GM11168 (cell line): Measurements from ENCODE around the gene CREB3.

Source experiments
- in situ Hi-C: fragments of 300-500 bp; cut with MboI; formaldehyde crosslinking; loops from one replicate; pipeline ENCODE4 v1.12.0; 2022; ENCODE audit warnings: low sequenced_read_pairs; ENCODE audit not compliant: unreplicated experiment

Gene CREB3

DNA sequence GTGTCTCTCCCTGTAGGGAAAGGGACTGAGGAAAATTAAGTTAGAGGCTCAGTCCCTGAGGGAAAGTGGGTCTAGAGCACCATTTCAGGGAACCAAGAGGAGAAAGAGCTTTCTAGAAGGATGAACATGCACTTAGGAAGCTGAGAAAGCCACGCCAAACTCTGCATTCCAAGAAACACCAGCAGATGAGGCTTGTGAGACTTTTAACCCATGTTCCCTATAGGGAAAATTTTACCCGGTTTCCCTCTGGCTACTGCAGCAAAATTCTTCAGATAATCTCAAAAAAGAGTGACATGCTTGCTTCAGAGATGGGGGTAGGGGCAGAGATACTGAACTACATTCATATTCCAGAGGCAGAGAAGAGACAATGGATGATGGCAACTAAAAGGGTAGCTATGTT, 9.0 kb upstream of the CREB3 start:
- in situ Hi-C loops, result no loop called here

DNA sequence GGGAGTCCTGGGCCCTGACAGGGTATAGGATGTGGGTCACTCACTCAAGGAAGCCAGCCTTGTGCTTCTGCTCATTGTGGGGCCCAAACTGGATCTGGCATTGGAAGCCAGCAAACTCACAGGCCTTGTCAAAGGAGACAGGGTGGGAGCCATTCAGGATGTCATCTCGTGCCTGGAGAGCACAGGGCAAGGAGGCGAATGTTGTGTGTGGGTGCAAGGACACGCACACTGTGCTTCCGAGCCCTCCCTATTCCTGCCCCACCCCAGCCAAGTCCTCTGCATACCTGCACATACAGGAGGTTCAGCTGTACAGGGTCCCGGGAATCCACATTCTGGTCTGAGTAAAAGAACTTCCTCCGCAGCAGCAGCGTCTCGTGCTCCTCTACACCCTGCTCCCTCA, 8.6 kb upstream of the CREB3 start:
- in situ Hi-C loops, result no loop called here

DNA sequence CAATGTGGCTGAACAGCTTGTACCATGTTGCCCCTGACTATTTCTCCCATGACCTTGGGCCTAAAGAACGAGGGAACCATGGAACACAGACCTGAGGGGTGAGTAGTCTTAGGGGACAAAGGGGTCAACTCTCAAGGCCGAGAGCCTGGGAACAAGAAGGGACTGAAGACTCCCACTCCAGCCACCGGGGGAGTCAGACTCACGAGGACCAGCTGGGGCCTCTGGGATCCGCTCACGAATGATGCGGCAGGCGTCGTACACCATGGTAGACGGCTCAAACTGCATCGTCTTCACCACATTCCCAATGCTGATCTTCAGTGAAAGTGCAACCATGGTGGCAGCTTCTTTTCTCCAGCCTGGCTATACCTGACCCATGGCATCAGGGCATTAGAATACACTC, 7.1 kb upstream of the CREB3 start:
- in situ Hi-C loops, result loop anchor here (25.0 kb wide), 1 partner anchor 663 kb away; the partner anchor contains the start of gene VCP

DNA sequence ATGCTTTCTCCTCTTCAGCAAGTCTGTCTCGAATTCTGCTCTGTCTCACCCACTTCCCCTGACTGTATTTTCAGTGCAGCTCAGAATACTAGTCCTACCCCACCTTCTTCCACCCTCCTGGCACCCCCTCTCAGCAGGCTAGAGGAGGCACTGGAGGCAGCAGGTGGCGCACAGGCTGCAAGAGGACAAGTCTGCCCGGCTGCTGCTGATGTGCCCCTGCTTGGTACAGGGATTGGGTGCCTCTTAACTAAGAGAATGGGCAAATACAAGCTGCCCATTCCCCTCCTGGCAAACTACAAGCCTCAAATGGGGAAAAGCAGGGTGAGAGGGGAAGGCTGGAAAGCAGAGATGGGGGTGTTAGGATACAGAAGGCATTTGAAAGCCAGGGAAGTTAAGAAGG, 5.5 kb upstream of the CREB3 start:
- in situ Hi-C loops, result loop anchor here (25.0 kb wide), 1 partner anchor 665 kb away; the partner anchor contains the start of gene VCP

DNA sequence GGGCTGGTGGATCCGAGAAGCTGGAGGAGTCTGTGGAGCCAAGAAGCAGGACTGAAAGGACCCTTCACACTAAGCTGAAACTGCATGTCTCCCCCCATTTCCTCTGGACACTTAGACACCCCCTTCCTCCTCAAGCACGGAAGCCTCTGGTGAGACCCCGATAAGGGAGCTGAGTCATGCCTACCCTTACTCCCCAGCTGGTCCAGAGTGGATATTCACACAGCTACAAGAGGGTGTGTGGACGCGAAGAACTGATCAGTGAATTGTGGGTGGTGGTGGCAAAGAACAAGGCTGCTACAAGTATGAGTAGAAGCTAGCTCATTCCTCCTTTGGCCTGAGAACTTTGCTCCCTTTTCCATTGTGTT, 4.8 kb upstream of the CREB3 start:
- in situ Hi-C loops, result loop anchor here (25.0 kb wide), 1 partner anchor 665 kb away; the partner anchor contains the start of gene VCP

DNA sequence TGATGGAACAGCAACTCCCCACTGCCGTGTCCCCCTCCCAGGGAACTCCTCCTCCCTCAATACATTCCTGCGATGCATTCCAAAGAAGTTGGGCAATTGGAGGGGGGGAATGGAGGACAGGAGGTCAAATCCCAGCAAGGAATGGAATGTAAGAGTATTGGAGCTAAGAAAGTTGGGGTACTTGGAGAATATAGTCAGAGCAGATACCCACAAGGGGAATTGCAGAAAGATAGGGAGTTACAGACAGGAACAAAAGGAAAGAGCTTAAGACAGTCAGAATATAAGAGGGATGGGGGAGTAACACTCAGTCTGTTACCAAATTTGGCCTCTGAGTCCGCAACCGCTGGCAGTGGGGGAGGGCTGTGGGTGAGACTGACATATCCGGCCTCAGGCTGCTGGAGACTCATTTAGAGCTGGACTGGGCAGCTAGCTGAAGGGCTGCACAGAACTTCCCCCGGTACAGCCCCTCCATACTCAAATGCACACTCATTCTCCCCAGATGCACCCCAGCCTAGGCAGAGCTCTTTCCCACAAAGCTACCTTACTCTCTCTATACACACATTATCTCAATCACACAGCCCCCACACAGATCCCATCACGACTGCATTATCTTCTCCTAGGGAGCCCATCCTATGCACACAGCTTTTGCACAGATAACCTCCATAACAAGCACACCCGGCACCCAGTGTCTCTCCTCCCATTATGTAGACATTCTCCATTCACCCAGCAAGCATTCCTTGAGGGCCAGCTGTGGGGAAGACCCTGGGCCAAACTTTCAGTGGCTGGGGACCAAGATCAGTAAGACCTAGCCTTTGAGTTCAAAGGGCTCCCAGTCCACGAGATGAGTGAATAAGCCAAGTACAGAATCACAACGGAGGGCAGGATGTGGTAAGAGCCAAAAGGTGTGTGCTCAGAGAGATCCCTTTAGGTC, 4.2 kb upstream of the CREB3 start:
- in situ Hi-C loops, result loop anchor here (25.0 kb wide), 1 partner anchor 666 kb away; the partner anchor contains the start of gene VCP

DNA sequence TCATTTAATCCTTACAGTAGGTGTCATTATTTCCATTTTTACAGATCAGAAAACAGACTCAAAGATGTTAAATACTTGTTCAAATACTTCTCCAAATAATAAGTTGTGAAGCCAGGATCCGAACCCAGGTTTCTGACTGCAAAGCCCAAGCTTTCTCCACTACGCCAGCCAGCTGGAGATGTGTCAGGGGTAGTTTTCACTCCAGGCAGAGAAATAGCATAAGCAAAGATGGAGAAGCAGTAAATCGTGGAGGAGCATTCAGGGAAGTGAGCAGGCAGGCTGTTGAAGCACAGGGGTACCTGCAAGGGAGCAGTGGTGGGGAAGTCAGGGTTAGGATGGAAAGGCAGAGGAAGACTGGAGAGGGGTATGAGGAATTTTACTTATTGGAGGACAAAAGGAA, 3.4 kb upstream of the CREB3 start:
- in situ Hi-C loops, result loop anchor here (25.0 kb wide), 1 partner anchor 667 kb away; the partner anchor contains the start of gene VCP

DNA sequence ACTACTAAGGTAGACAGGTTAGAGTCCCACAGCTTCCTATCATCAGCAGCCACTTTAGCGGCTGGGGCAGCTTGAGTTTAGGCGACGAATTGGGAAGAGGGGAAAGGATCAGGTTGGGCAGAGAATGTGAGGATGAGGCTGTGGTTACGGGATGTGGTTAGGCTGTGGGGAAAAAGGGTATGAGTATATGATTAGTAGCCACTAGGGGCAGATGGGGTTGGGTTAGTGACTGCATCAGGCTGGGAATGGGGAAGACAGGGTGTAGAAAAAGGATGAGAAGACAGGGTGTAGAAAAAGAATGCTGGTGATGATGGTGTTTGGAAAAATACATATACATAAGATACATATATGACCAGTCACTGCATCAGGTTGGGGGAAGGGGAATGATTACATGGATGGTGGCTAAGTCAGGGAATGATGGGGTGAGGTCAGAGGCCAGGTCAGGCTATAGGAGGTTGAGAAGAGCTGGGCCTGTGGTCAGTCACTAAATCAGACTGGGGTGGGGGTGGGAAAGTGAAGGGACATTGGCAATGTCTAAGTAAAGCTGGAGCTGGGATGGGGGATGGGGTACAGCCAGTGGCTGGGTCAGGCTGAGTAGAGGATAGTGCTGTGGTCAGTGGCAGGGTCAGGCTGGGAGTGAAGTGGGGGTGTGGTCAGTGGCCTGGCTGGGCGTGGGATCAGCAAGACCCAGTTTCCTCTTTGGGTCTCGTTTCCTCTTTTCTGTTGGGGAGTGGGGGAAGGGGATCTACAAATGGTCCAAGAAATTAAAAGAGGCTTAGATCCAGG, 2.6 kb upstream of the CREB3 start:
- in situ Hi-C loops, result loop anchor here (25.0 kb wide), 1 partner anchor 668 kb away; the partner anchor contains the start of gene VCP

DNA sequence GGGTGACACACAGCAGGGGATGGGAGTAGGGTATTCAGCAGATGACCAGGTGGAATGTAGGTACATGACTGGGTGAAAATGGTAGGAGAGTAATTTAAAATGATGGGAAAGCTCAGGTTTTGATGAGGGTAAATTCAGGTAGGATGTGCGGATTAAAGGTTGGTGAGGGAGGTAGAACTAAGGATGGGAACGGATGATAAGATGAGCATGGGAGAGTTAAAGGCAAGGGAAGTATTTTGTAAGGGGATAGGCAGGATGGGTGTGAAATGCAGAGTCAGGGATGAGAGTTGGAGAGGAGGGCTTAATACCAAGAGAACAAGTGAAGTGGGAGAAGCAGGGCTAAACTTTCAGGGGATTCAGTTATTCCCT, 2.0 kb upstream of the CREB3 start:
- in situ Hi-C loops, result loop anchor here (25.0 kb wide), 1 partner anchor 668 kb away; the partner anchor contains the start of gene VCP

DNA sequence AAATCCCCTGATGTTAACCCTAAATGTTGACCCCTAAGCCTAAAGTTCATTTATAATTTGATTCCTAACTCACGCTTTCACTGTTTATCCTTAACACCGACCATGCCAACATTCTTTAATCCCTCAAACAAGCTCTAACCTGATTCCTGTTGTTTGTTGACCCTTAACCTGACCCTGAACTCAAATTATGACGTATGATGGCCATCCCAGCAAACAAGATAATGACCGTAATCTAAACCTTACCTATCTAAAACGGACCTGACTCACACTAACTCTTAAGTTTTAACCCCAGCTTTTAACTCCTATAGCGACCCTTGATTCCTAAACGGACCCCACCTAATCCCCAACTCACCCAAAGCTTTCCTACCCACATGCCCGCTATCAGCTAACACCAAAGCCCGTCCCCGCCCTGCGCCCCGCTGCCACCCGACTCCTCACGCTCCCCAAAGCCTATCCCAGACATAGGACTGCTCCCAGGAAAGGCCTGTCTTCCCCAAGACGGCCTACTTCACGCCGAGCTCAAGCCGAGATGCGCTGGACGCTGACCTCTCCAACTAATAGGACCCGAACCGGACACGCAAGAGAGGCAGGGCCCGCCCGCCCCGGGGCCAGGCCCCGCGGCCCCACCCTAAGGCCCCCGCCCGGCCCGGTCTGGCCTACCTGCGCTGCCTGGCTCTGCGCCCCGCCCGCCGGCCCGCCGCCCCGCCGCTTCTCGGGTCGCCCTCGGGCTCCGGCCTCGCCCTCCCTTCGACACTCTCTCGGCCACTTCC, 866 bp upstream of the CREB3 start:
- in situ Hi-C loops, result loop anchor here (25.0 kb wide), 1 partner anchor 669 kb away; the partner anchor contains the start of gene VCP

DNA sequence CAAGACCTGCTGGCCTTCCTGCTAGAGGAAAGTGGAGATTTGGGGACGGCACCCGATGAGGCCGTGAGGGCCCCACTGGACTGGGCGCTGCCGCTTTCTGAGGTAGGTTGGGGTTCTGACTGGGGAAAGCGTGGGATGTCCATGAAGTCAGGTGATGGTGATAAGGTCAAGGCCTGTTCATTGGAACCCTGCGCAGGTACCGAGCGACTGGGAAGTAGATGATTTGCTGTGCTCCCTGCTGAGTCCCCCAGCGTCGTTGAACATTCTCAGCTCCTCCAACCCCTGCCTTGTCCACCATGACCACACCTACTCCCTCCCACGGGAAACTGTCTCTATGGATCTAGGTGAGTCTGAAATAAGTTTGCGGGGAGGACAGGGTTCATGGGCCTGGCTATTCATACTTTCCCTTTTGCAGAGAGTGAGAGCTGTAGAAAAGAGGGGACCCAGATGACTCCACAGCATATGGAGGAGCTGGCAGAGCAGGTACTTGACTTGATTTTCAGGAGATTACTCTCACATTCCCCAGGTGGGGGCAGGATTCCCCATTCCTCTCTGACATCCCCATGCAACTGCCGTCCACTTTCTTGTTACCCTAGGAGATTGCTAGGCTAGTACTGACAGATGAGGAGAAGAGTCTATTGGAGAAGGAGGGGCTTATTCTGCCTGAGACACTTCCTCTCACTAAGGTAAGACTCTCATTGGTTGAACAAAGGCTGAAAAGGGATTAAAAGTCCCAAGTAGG, 505 bp downstream of the CREB3 start:
- in situ Hi-C loops, result loop anchor here (25.0 kb wide), 1 partner anchor 671 kb away; the partner anchor contains the start of gene VCP

DNA sequence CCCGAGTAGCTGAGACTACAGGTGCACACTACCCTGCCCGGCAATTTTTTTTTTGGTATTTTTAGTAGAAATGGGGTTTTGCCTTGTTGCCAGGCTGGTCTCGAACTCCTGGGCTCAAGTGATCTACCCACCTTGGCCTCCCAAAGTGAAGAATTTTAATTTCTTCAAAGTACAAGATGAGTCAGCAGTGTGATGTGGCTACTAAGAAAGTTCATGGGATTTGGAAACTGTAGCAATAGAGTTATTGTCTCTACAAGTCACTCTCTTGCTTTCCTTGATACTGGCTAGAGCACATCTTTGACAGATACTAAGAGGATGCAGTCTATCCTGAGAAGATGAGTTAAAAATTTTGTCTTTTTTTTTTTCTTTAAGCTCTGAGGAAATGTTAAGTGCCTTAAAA, 1.6 kb downstream of the CREB3 start:
- in situ Hi-C loops, result loop anchor here (25.0 kb wide), 1 partner anchor 672 kb away; the partner anchor contains the start of gene VCP

DNA sequence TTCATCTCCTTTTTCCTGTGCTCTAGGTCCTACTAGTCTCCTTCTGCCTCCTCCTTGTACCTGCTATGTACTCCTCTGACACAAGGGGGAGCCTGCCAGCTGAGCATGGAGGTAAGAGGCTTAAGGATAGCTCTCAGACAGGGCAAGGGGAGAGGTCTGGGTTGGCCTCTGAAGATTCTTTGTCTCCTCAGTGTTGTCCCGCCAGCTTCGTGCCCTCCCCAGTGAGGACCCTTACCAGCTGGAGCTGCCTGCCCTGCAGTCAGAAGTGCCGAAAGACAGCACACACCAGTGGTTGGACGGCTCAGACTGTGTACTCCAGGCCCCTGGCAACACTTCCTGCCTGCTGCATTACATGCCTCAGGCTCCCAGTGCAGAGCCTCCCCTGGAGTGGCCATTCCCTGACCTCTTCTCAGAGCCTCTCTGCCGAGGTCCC, 3.8 kb downstream of the CREB3 start:
- in situ Hi-C loops, result loop anchor here (25.0 kb wide), 1 partner anchor 674 kb away; the partner anchor contains the start of gene VCP

DNA sequence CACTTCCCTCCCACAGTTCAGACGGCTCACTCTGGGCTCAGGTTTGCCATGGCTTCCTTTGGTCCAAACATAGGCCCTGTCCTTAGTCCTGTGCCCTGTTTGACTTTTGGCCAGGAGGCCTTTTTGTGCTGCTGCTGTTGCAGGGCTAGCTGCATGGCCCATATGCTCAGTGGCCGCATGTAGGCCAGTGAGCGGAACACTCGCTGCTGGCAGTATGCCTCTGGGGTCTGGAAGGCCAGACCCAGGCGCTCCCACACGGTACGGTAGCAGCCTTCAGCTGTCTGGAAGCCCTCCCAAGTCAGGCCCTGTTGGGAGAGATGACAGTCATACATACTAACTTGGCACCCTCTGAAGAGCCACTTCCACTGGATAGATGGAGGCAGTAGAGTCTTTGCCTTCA, 4.7 kb downstream of the CREB3 start:
- in situ Hi-C loops, result loop anchor here (25.0 kb wide), 1 partner anchor 675 kb away; the partner anchor contains the start of gene VCP

DNA sequence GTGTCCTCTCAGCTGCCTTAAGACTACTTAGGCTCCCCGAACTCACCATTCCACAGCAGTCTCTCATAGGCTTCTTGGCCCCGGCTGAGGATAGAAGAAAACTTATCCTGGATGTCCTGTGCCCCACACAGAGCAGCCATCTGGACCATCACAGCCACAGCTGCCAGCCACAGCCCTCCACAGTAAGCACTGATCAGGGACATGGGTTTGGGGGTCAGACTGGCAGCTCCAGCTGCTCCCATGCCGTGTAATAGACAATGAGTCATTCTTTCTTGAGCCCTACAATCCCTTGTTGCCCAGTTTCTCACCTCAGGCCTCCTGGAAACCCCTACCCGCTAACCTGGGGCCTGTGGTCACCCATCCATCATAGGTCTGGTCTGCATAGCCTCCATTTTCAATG, 5.7 kb downstream of the CREB3 start:
- in situ Hi-C loops, result loop anchor here (25.0 kb wide), 1 partner anchor 676 kb away; the partner anchor contains the start of gene VCP

DNA sequence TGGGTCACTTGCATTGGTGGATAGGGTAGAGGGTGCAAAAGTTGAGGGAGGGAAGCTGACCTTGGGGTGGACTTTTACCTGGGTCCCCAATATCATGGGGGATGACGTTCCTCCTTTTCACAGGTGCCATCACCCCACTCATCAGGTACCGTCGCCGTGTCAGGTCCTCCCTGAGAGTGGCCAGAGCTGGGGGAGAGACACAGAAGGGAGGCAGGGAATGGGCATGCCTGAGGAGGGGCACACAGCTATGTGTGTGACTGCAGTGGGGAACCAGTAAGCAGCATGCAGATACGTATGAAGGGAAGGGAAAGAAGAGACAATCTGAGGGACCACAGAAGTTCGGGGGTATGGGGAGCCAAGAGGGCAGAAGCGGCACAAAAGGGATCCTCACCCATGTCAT, 6.5 kb downstream of the CREB3 start:
- in situ Hi-C loops, result loop anchor here (25.0 kb wide), 1 partner anchor 677 kb away; the partner anchor contains the start of gene VCP

DNA sequence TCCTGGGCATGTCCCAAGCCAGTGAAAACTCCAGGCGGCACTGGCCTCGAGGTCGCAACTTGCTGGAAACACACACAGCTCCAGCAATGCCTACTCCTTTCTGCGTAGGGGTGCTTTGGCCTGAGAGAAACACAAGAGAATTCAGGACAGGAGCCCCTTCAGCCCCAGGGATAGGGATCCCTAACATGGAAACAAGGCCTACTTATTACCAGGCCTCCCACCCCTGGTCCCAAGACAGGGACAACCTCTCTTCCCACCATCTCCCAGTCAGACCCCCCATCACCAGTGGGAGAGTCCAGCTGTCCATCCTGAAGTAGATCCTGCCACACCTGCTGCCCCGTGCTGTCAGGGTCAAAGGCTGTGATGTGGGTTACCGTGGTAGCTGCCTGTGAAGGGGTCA, 7.8 kb downstream of the CREB3 start:
- in situ Hi-C loops, result loop anchor here (25.0 kb wide), 1 partner anchor 678 kb away; the partner anchor contains the start of gene VCP

DNA sequence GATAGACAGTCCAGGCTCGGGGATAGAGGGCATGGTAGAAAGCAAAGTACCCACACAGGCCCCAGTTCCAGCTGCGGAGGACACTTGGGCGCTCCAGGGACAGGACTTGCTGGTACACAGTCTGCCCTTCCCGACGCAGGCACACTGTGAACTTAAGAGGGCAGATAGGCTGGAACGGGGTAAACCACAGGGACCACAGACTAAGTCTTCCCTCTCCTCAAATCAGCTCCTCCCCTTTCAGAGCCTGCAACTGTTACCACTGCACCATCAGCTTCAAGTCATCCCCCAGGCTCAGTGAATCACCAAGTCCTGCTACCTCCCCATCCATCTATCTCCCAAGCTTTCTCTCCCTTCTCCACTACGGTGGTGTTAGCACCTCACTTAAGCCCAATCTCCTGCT, 9.3 kb downstream of the CREB3 start:
- in situ Hi-C loops, result loop anchor here (25.0 kb wide), 1 partner anchor 679 kb away; the partner anchor contains the start of gene VCP

DNA sequence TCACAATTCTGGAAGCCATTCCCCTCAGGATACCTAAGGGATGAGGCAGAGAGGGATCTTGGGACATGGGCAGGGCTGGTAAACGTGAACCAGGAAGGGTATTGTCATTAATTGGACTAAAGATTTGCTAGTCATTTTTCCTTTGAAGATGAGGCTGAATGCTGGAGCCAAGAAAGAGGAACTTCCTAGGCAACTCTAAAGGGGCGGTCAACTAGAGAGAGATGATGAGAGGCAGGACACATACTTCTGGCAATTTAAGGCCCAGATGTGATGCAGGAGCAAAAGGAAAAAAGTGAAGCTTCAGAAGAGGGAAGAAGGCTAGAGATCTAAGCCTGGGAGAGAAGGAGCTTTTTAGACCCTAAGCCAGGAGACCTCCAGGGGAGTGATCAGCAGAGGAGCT, 11.0 kb downstream of the CREB3 start:
- in situ Hi-C loops, result loop anchor here (25.0 kb wide), 1 partner anchor 681 kb away; the partner anchor contains the start of gene VCP
